HG02870 (cell line): ENCODE data around the gene CD247.
"Not testable (repeated sequence)": the region's sequence is repeated elsewhere in the genome, so short reads cannot be mapped to it uniquely, and the experiment has no call there.

ENCODE experiments used
- ATAC-seq: cut with Tn5 transposase; IDR thresholded peaks from one replicate; pipeline ENCODE4 v1.9.1; 2021; ENCODE audit warnings: mild to moderate bottlenecking, moderate library complexity; ENCODE audit not compliant: unreplicated experiment

Gene CD247

DNA sequence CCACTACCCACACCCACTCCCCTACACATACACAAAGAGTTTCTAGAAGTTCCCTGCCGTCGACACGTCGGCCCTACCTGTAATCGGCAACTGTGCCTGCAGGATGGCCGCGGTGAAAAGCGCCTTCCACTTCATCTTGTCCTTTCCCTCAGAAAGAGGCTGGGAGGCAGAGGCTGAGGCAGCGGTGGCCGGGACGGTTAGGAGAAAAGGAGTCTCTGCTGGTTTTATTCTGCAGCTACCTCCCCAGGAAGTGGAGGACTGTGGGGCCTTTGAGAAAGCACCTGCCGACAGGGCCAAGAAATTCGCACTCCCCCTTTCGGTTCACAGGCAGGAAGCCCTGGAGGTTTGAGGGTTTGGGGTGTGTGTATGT lies at the start of gene CD247:
CD247 (minus strand) TSS at position 199 of the 370 bp plus-strand sequence; CDS start at position 135, 64 bp downstream.
- no peak for ATAC-seq

DNA sequence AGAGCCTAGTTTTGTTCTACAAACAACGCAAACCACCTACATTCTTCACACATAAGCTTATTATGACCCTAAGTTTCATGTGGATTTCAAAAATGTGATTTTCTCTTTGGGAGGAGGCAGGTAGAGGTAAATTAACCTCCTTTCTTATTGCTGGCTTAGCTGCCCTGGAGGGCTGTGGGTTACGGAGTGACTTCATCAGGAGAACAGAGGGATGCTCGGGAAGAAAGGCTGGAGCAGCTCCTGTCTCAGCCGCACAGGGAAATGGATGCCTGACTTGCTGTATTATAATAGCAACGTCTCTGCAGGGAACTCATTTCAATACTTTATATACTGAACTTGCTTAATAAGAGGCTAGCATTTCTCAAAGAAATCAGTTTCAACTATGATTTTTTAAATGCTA lies 49.3 kb upstream of the CD247 start:
- no peak for ATAC-seq

DNA sequence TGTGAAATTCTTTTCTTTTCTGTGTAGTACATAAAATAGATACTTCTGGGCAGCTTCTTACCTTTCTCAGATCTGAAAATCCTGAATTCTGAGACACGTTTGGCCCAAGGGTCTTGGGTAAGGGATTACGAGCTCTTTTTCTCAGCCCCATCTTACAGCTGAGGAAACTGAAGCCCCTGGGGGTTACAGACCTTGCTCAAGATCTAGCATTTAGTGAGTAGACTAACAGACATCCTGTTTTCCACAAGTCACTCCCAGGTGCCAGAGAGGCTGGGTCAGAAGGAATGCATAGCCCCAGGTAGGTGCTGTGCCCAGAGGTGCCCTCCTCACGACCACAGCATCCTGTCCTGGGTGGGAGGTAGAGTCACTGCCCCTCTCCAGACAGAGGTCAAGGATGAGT lies 48.4 kb upstream of the CD247 start:
- ATAC-seq: no peak

DNA sequence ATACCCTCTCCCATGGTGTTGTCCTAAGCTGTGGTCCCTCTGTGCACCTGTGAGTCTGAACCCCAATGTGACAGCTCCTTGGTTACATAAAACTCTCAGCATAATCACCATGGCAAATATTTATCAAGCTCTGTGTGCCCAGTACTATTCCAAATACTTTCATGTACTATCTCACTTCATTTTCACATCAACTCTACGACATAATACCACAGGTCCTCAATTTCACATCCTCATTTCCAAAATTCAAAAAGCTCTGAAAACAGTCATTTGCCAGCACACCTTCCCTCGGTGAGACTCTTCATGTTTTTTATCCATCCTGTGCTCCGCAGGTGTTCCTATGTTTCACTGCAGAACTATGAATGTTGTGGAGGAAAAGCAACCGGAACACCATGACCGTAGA lies 47.6 kb upstream of the CD247 start:
- ATAC-seq: no peak

DNA sequence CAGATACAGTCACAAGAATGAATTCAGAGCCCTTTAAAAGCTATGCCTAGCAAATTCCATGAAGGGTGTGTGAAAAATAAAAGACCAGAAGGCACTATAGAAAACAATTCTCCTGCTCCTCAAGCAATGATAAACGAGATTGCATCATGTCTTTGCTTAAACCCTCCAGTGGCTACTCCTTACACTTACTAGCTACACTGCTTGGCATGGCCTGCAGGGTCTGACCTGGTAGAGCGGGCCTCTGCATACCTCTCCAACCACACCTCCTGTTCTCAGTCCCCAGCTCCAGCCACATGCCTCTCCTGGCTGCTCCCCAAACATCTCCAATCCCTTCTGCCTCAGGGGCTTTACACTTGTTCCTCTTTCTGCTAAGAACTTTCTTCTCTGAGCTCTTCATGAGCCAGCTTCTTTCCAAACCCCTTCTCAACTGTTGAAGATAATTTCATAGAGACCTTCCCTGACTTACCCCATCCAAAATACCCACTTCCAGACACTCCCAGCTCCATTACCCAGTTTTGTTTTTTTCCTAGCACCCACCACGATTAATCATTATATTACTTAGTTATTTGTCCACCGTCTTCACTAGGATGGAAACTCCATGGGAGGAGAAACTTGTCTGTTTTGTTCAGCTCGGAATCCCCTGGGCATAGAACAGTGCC lies 46.4 kb upstream of the CD247 start:
- no peak for ATAC-seq

DNA sequence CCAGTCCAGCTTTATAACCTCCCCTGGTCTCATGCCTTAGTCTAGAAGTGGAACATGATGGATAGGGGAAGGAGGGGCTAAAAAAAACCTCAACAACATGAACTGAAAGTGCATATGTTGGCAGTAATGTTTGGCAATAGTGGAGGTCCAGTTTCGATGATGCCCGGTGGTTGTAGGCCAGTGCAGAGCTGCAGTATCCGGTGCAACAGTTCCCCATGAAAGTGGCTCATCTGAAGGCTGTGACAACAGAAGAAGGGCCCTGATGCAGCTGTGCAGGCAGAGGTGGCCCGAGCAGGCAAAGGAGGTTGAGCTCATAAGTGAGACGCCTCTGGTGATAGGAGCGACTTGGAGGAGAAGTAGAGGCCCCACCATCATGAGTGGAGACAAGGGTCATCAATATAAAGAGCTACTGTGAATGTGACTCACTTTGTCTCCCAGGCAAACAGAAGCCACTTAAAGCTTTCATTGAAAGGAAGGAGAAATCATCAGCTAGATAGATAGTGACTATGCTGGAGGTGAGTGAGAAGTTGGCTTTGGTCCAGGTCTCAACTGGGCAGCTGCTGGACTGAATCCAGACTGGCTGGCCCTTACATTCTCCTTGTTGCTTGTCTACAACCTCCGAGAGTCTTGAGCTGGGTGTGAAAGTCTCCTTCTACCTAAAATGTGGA lies 45.4 kb upstream of the CD247 start:
- ATAC-seq: no peak

DNA sequence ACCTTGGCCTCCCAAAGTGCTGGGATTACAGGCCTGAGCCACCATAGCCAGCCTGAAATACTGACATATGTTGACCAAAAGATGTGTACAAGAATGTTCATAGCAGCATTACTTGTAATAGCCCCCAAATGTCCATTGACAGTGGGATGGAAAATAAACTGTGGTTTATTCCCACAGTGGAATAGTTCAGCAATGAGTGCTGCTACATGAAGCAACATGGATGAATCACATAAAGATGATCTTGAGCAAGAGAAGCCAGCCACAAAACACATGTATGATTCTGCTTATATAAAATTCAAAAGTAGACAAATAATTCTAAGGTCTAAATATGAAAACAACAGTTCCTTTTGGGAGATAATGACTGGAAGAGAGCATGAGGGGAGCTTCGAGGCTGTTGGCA lies 44.4 kb upstream of the CD247 start:
- no peak for ATAC-seq

DNA sequence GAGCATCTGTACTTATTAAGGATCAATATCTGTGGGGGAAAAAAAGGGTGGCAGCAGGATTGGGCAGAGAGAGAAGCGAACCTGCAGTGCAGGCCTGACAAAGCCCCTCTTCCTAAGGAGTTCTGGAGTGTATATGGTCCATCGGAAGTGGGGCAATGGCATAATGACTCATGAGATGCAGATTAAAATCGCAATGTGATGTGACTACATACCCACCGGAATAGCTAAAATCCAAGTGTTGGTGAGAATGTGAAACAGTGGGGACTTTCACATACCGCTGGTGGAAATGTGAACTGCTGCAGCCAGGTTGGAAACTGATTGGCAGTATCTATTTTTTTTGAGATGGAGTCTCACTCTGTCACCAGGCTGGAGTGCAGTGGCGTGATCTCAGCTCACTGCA lies 43.4 kb upstream of the CD247 start:
- ATAC-seq: no peak

DNA sequence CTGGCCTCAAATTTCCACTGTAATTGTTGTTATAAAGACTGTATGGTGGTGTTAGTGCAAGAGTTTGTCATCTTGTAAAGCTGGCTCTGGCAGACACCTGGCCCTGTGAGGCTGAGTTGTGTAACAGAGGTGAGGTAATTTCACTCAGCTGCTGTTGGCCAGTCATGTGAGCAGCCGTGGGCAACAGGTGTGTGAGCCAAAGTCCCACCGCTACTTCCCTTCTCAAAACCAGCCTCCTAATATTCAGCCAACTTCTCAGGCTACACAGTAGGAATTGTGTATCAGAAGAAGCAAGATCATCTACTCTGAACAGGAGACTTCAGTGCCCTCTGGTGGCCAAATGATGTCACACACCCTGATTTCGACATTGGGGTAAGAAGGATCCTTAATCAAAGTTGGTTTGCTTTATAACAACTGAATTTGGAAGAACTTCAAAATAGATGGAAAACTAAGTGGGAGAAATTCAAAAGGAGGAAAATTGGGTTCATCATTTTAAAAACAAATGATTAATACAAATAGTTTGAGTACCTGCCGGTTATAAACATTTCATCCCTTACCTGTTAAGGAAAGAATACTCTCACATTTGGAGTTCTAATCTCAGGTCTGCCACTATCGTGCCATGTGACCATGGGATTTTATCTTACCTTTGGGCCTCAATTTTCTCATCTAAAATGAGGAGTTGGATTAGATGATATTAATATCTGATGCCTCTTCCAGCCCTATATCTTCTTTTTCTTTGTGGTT lies 37.8 kb upstream of the CD247 start:
- ATAC-seq: no peak

DNA sequence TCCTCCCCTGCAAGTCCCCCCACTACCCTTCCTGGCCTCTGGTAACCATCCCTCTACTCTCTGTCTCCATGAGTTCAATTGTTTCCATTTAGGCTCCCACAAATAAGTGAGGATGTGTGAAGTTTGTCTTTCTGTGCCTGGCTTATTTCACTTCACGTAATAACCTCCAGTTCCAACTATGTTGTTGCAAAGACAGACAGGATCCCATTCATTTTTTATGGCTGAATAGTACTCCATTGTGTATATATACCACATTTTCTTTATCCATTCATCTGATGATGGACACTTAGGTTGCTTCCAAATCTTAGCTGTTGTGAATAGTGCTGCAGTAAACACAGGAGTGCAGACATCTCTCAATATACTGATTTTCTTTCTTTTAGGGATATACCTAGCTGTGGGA lies 36.7 kb upstream of the CD247 start:
- ATAC-seq: not testable (repeated sequence)

DNA sequence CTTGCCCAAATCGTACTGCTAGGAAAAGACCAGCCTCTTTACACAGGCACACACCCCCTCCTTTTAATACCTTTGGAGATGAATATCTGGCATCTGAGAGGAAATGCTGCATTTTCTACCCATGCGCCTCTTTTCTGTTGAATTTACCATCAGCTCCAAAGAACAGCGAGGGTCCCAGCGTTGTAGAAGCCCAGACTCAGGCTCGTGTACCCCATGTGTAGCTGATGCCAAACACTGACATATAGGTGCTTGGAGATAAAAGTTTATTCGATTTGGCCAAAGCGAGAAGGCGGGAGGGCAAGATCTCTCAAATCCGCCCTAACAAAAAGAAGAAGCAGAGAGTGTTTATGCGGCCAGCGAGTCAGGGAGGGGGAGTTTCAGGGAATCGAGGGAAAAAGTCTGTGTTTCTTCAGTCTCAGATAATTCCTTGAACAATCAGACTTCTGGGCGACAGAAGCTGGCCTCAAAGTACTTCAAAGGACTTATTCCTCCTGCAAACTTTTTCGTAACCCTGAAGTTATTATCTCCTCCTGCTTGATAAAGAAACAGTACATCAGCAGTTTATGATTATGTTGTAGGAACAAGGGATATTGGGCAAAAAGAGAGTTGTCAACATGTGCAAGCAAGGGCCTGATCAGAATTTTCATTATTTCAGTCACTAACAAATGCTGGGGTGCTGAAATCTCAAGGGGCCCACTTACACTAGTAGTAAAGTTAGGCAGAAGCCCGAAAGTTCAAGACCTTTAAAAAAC lies 35.9 kb upstream of the CD247 start:
- ATAC-seq: peak; percentile 23

DNA sequence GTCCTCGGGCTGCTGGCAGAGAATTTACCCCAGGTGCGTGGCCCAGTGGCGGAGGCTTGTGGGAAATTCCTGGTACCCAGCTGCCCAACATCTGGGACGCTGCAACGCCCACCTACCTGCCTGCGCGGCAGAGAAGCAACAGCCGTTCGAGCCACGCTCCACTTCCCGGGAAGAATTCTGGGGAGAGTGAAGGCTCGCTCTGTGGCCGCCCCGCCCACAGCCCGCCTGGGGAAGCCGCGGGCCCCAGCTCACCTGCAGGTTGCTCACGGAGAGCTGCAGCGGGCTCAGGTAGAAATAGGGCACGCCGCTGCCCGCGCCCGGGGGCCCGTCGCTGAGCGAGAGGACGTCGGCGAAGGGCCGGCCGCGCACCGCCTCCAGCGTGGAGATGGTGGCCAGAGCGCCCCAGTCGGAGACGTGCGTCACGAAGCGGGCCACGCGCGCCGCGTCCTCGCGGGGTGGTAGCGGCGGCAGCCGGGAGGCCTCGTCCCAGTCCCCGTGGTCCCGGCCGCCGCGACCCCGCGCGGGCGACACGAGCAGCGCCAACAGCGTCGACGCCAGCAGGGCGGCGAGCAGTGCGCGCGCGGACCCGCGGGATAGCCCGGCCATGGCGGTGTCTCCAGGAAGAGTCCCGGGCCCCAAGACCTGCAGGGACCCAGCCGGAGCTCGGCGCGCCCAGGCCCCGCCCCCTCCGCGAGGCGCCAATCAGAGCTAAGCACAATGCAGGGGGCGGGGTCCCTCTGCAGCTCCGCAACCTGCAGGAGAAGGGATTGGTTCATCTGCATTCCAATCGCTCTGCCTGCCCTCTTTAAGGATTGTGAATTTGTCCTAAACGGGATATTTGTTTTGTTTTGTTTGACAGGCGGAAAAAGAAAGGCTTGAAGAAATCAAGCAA lies 35.1 kb upstream of the CD247 start, which contains the start of gene CREG1:
CREG1 (minus strand) TSS at position 627 of the 892 bp plus-strand sequence.
- peak; percentile 94 for ATAC-seq

DNA sequence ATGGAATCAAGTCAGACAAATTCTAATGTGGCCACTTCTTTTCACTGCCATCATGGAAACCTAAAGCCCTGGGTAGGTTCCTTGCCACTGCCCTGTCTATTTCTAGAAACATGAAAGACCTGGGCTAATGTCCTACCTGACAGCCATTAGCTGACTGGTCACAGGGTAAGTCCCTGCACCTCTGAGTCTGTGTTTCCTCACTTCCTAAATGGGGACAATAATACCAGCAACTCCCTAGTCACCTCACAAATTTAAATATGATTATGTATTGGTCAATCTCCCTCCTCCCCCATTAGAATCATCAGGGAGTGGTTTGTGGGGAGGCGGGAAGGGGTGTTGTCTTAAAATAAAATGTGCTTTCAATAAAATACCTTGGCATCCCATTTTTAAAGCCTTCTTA lies 33.0 kb upstream of the CD247 start:
- no peak for ATAC-seq

DNA sequence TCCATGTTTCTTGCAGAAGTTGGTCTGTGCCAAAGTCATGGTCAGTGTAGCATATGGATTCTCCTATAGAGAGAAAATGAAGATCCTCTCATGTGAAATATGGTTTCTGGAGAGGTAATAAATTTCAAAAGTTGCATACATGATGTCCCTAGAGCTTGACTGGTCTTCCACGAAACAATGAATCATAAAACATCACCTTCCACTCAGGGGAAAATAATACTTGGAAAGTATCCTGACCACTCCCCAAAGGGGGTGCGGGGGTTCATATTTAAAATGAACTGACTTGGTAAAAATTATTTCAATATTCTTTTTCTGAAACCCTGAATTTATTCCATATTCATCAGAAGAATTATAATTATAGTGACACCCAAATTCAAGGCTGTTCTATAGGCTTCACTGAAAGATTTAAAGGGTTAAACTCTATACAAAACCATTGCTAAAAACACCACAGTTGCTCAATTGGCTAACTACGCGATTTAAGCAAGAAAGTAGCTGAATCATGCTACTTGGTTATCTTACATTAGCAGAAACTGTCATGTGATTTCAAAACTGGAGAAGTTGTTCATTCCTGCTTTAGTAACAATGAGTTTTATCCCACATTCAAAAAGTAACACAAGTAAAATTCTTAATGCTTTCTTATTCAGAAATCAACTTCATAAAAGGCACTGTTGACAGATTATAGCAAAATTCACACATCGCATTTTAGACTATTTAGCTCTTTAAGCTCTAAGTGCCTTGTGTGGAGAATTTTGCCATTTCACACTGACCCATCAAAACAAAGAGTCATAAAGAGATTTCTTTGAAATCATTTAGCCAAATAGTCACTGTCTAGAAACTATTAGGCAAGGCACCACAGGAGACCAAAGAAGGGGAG lies 30.0 kb upstream of the CD247 start:
- no peak for ATAC-seq

DNA sequence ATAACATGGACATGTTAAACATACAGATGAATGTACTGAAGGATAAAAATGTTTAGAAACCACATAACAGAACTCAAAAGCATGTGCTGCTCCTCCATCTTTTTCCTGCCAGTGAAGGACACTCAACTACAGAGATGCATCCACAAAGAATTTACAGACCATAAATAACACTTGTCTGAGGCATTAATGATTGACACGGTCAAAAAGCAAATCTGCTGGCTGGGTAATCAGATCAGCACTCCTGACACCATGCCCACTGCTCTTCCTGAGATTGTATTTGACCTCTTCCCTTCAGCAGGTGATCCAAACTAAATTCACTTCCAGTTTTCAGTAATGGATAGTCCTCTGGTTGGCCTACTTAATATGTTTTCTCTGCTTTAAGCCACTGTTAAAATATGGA lies 28.6 kb upstream of the CD247 start:
- ATAC-seq: no peak

DNA sequence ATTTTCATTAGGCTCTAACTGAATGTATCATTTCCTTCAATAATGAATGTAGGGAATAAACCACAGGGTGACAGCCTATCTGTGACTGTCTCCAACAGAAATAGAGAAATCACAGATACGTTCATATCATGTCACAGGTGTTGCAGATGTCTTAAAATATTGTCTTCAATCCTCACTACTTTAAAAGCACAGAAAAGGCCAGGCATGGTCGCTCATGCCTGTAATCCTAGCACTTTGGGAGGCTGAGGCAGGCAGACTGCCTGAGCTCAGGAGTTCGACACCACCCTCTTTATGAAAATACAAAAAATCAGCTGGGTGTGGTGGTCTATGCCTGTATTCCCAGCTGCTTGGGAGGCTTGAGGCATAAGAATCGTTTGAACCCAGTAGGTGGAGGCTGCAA lies 27.0 kb upstream of the CD247 start:
- ATAC-seq: no peak

DNA sequence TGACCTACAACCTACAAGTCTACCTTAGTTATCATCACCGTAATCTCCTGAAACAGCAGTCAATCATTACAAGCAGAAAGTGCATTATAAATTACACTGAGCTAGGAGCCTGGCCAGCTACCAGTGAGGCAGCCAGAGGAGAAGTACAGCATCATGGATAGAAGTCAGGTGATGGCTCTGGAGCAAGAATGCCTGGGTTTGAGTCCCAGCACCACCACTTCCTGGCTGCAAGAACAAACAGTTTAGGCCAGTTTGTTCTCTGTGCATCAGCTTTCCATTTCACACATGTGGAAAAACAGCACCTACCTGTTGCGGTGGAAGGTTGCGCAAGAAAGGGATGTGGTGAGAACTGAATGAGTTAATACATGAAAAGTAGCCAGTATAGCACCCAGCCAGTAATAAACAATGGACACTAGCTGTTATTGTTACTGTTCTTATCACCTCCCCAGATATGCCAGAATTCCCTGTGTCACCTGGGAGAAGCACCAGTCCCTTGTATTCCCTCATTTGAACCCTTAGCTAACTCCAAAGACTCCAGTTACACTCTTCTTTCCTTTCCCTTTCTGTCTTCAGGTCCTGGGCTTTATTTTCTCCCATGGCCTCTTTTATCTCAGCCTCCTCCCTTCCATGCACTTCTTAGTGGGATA lies 26.2 kb upstream of the CD247 start:
- no peak for ATAC-seq

DNA sequence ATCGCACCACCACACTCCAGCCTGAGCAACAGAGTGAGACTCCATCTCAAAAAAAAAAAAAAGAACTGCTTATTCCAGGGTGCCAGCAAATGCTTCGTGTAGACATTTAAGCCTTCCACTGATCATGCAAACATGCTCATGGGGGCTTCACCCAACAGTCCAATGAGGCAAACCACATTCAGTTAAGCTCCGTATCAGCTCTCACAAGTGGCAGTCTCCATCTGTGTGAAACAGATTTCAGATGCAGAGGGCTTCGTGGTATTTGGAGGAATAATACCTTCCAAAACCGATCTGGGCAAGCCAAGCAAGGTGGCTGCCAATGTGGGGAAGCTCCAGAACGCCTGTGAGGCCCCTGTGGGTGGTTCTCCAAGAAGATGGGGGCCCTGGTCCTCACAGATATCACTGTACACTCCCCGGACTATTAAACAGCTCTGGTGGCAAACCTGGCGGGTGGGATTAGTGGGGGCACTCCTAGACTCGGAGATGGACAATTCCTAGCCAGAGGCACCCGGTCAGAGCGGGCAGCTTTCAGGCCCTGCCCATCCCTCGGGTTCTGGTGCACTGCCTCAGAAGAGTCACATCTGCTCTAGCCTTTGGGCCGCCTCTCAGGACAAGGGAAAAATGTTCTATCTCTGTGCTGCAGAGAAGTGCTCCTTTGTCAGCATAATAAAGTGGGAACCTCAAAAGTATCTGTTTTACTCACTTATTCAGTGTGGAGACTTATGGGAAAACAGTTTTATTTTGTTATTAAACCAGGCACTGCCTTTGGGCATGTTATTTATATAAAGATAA lies 25.1 kb upstream of the CD247 start:
- ATAC-seq: no peak
